Immature natural killer cell (primary cell): ENCODE results near the gene EML5. TPM values are rescaled to one million over a fixed set of nuclear protein-coding genes. Genes with fewer than 3 reads are reported as not detected.

Experiments
- DNase-seq, 3 donors: peaks; one replicate each; pipeline ENCODE4 v3.0.0; 2022; ENCODE audit warnings: mixed read lengths in 1 of 3
- H3K27ac Mint-ChIP-seq, 6 donors: one replicate each; pipeline ENCODE4 v1.8.0; 2020; ENCODE audit warnings: mixed read lengths in 6 of 6, mild to moderate bottlenecking in 5 of 6, inconsistent platforms in 4 of 6, moderate library complexity in 3 of 6
- H3K27me3 Mint-ChIP-seq, 3 donors: one replicate each; pipeline ENCODE4 v1.8.0; 2020 to 2021; ENCODE audit warnings: low read depth in 3 of 3, mild to moderate bottlenecking in 3 of 3, mixed read lengths in 3 of 3, moderate library complexity in 3 of 3, inconsistent platforms in 1 of 3
- H3K36me3 Mint-ChIP-seq, 3 donors: one replicate each; pipeline ENCODE4 v1.8.0; 2020; ENCODE audit warnings: mixed read lengths in 3 of 3, inconsistent platforms in 2 of 3, mild to moderate bottlenecking in 2 of 3
- H3K4me1 Mint-ChIP-seq, 2 donors: one replicate each; pipeline ENCODE4 v1.8.0; 2020; ENCODE audit warnings: inconsistent platforms in 2 of 2, mild to moderate bottlenecking in 2 of 2, mixed read lengths in 2 of 2, moderate library complexity in 1 of 2
- H3K4me3 Mint-ChIP-seq, 5 donors: one replicate each; pipeline ENCODE4 v1.8.0; 2020; ENCODE audit warnings: mild to moderate bottlenecking in 5 of 5, mixed read lengths in 5 of 5, inconsistent platforms in 3 of 5, moderate library complexity in 3 of 5
- H3K9me3 Mint-ChIP-seq, 6 donors: one replicate each; pipeline ENCODE4 v1.8.0; 2020; ENCODE audit warnings: mild to moderate bottlenecking in 6 of 6, mixed read lengths in 6 of 6, inconsistent platforms in 4 of 6, moderate library complexity in 3 of 6
- polyA plus RNA-seq, 3 donors: library from polyadenylated mRNA; unstranded; fragments of 300-500 nt; fragmentation: Illumina TruSeq; gene quantifications; one replicate each; pipeline ENCODE4 v1.2.3, GENCODE V29; 2021

Gene EML5
- polyA plus RNA-seq, 3 donors from 2014 or later, result 0.24 TPM; not detected in 2

DNA sequence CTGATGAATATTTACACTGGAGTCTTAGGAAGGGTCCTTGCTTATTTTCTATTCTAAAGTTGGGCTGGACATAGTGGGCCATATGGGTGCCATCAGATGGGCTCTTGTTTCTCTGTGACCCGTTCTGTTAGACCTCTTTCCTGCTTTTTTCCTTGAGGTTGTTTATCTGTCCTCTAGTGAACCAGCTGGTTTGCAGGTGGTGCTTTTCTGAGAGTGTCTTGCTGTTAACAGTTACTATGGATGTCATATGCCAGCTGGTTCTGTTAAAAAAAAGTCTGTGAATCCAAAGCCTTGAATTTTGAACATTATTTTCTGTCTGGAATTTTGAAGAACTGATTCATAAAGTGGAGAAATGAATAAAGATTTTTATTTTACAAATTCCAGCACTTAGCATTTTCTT is 200.7 kb downstream of the EML5 start:
- Mint-ChIP-seq H3K4me1 (no peaks in the 10 kb centered on the region), H3K4me3 (no peak overlapping the region), H3K27me3 (peaks cover 0 to 2% (median 0%) of the 10 kb centered on the region in 3 donors), H3K27ac (no peak overlapping the region), H3K9me3 (no peaks in the 10 kb centered on the region), H3K36me3 (peaks cover 32 to 60% (median 39%) of the 10 kb centered on the region in 3 donors)
- no peak for DNase-seq

DNA sequence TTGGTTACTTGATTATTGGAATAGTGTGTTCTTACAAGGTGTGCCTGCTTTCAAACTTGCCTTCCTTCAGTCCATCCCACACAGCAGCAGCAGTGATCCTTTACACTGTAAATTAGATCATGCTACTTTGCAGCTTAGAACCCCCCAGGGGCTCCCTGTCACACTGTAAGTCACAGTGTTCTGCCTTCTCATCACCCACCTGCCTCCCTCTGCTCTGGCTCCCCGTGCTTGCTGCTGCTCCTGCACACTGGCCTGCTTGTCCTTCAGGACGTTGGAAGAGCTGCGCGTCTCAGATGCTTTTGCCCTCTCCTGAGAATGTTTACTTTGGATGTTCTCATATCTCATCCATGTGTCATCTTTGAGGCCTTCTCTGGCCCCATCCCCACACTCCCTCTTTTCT is 202.6 kb downstream of the EML5 start:
- no peak for DNase-seq
- H3K27ac Mint-ChIP-seq, result peak overlapping the region in 1 of 6 donors; percentile 27
- H3K27me3 Mint-ChIP-seq, result peaks cover 0 to 2% (median 0%) of the 10 kb centered on the region in 3 donors
- no peaks in the 10 kb centered on the region for H3K9me3 Mint-ChIP-seq
- H3K4me3 Mint-ChIP-seq, result no peak overlapping the region
- H3K4me1 Mint-ChIP-seq, result no peaks in the 10 kb centered on the region
- H3K36me3 Mint-ChIP-seq, result peaks cover 30 to 57% (median 45%) of the 10 kb centered on the region in 3 donors

DNA sequence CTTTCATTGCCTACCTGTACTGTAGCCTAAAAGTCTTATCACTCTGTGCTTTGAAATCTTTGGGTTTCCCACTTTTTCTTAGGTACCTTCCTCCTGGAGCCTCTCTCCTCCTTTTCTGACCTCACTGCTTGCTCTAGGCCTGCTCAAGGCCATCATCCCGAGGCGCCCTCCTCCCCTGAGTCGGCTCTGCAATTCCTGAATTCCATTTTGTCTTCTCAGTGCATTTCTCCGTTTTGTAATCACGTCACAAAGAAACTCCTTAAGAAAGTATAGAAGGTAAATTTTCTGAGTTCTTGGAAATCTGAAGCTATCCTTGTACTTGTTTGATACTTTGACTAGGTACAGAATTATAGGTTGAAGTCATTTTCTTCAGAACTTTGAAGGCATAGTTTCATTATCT is 204.7 kb downstream of the EML5 start:
- no peaks in the 10 kb centered on the region for H3K9me3 Mint-ChIP-seq
- H3K27me3 Mint-ChIP-seq, result peaks cover 0 to 2% (median 0%) of the 10 kb centered on the region in 3 donors
- DNase-seq, result no peak
- no peak overlapping the region for H3K4me3 Mint-ChIP-seq
- H3K4me1 Mint-ChIP-seq, result peaks cover 0 to 6% of the 10 kb centered on the region in 2 donors
- H3K27ac Mint-ChIP-seq, result no peak overlapping the region
- H3K36me3 Mint-ChIP-seq, result peaks cover 22 to 59% (median 37%) of the 10 kb centered on the region in 3 donors

DNA sequence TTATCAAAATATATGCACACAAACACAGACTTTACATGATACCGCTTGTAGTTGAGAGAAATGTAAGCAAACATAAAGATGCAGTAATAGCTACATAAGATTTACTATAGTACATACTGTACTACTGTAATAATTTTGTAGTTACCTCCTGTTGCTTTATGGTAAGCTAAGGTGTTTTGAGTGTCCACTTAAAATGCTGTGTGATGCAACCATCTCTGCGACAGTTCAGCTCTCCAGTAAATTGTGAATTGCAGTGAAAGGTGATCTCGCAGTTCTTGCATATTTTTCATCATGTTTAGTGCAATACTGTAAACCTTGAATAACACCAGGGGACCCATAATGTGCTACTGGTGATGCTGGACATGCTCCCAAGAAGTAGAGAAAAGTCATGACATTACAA is 208.3 kb downstream of the EML5 start:
- no peaks in the 10 kb centered on the region for H3K9me3 Mint-ChIP-seq
- no peak overlapping the region for H3K27ac Mint-ChIP-seq
- H3K27me3 Mint-ChIP-seq, result peaks cover 0 to 2% (median 1%) of the 10 kb centered on the region in 3 donors
- peaks cover 0 to 12% of the 10 kb centered on the region in 2 donors for H3K4me1 Mint-ChIP-seq
- DNase-seq, result no peak
- H3K4me3 Mint-ChIP-seq, result no peak overlapping the region
- peaks cover 19 to 60% (median 35%) of the 10 kb centered on the region in 3 donors for H3K36me3 Mint-ChIP-seq

DNA sequence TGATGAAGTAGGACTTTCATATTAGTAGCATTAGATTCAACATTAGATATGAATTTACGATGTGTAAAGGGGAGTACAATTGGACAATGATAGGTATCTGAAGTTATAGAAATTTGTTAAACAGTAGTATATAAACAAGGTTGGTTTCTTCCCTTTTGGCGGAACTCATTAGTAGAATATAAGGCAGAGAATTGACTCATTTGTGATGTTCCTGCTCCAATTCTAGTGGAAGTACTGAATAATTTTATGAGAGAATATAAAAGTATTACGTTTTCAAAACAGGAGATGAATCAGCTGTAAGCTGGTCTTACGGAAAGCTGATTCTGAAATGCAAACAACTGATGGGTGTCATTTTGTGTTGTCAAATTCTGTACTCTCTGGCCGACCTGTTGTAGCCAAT is 216.5 kb downstream of the EML5 start:
- Mint-ChIP-seq H3K27me3 (no peaks in the 10 kb centered on the region), H3K4me1 (no peaks in the 10 kb centered on the region), H3K4me3 (no peak overlapping the region), H3K36me3 (peaks cover 53 to 61% (median 53%) of the 10 kb centered on the region in 3 donors), H3K9me3 (no peaks in the 10 kb centered on the region), H3K27ac (no peak overlapping the region)
- DNase-seq, result no peak

DNA sequence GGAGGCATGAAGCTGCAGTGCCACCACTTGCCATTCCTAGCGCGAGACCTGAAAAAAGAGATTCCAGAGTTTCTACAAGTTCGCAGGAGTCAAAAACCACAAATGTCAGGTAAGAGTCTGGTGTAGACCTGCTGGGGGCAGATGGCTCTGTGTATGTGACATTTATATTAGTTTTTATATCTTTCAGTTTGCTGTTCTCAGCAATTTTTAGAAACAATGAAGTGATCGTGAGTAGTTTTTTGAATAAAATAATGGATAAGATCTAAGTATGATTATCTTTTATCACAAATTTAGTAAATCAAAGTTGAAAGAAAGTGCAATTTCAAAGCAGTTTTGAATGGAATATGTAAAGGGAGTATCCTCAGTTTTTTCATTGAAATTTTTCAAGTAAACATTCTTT is 220.6 kb downstream of the EML5 start:
- H3K27me3 Mint-ChIP-seq, result no peaks in the 10 kb centered on the region
- no peak for DNase-seq
- peaks cover 46 to 59% (median 56%) of the 10 kb centered on the region in 3 donors for H3K36me3 Mint-ChIP-seq
- no peak overlapping the region for H3K27ac Mint-ChIP-seq
- H3K9me3 Mint-ChIP-seq, result no peaks in the 10 kb centered on the region
- H3K4me1 Mint-ChIP-seq, result peaks cover 0 to 7% of the 10 kb centered on the region in 2 donors
- no peak overlapping the region for H3K4me3 Mint-ChIP-seq

DNA sequence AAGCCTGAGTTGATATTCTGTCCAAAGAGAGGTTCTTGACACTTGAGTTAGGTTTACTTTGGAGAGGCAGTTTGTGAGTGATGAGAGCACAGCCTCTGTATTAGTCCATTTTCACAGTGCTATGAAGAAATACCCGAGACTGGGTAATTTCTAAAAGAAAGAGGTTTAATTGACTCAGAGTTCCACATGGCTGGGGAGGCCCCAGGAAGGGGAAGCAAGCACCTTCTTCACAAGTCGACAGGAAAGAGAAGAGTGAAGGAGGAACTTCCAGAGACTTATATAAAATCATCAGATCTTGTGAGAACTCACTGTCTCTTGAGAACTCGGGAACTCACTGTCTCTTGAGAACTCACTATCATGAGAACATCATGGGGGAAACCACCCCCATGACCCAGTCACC is 224.6 kb downstream of the EML5 start:
- Mint-ChIP-seq H3K9me3 (no peaks in the 10 kb centered on the region), H3K4me1 (peaks cover 16 to 27% of the 10 kb centered on the region in 2 donors), H3K4me3 (no peak overlapping the region), H3K27me3 (peaks cover 0 to 7% (median 5%) of the 10 kb centered on the region in 3 donors), H3K27ac (no peak overlapping the region), H3K36me3 (peaks cover 23 to 41% (median 38%) of the 10 kb centered on the region in 3 donors)
- no peak for DNase-seq

DNA sequence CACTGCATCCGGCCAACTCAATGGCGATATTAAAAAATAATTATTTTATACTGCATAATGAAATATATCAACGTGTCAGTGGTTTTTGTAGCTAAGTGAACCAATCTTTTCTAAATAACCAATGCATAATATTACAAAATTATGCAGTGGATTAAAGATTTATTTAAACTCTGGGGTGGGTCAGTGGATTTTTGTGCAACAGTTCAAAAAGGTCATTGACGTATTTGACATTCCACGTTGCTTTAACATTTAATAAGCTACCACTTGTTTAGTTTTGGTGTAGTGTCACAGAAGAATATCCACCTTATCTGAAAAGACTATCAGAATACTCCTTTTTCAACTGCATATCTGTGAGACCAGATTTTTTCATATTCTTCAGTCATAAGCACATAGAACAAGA is 227.3 kb downstream of the EML5 start:
- Mint-ChIP-seq H3K36me3 (peaks cover 10 to 21% (median 20%) of the 10 kb centered on the region in 3 donors), H3K27ac (no peak overlapping the region), H3K4me3 (peak overlapping the region in 1 of 5 donors; percentile 11), H3K4me1 (peaks cover 29 to 36% of the 10 kb centered on the region in 2 donors), H3K27me3 (peaks cover 9 to 27% (median 22%) of the 10 kb centered on the region in 3 donors), H3K9me3 (no peaks in the 10 kb centered on the region)
- DNase-seq, result no peak

DNA sequence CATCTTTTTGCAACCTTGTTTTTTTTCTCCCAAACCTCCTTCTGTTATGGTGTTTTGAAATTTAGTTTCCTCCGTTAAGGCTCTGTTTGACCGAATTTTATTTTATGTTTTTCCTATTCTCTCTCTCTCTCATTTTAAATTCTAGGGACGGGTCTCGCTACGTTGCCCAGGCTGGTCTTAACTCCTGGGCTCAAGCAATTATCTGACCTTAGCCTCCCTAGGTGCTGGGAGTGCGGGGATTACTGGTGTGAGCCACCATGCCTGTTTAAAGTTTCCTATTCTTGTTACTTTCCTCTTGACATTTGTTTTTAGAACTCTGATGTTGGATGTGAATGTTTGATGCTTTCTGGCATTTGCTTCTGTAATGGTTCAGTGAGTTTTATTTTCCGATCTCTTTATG is 228.9 kb downstream of the EML5 start:
- H3K27ac Mint-ChIP-seq, result peak overlapping the region; percentile 52 to 80 (median 62)
- H3K4me1 Mint-ChIP-seq, result peaks cover 29 to 31% of the 10 kb centered on the region in 2 donors
- peak overlapping the region; percentile 82 to 92 (median 86) for H3K4me3 Mint-ChIP-seq
- peaks cover 9 to 28% (median 26%) of the 10 kb centered on the region in 3 donors for H3K27me3 Mint-ChIP-seq
- H3K36me3 Mint-ChIP-seq, result peaks cover 5 to 8% (median 6%) of the 10 kb centered on the region in 3 donors
- no peaks in the 10 kb centered on the region for H3K9me3 Mint-ChIP-seq
- no peak for DNase-seq

DNA sequence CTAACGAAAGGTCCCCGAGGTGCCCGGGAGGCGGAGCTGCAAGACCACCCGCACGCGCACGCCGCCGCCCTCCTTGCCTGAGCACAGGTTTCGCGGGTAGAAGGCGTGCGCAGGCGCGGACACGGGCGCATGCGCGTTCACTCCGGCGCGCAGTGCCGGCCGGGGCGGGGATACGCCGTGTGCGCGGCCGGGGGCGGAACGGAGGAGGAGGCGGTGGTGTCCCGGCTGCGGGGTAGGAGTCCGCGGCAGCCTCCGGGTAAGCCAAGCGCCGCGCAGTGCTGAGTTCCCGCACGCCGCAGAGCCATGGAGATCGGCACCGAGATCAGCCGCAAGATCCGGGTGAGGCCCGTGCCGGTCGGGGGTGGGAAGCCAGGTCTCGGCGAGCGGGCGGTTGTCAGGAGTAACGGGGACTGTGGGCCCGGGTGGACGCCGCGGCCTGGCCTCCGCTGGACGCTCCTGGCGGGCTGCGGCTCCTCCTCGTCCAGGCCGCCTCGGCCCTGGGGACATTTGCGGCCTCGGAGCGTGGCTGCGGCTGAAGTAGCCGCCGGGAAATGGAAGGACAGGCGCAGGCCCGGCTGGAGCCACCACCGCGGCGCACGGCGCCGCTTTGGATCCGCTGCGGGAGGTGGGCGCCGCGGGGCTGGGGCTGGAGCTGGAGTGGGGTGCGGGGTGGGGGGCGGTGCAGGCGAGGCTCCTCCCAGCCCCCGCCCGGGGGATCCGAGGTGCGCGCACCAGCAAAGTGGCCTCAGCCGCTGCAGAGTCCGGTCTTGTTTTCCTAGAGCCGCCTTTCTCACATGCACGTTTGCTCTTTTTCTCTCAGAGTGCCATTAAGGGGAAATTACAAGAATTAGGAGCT is 229.7 kb downstream of the EML5 start, which contains the start of gene ZC3H14:
TSS of gene ZC3H14 (plus strand) at position 207 of the 856 bp plus-strand sequence. CDS start at position 304, 97 bp downstream.
- Mint-ChIP-seq H3K9me3 (no peaks in the 10 kb centered on the region), H3K27ac (peak within 1 kb of the TSS; percentile 80 to 92 (median 86)), H3K4me1 (peaks cover 29 to 31% of the 10 kb centered on the region in 2 donors), H3K4me3 (peak within 1 kb of the TSS; percentile 88 to 96 (median 90)), H3K36me3 (peaks cover 2 to 5% (median 3%) of the 10 kb centered on the region in 3 donors), H3K27me3 (peaks cover 9 to 31% (median 26%) of the 10 kb centered on the region in 3 donors)
- peak; percentile 88 to 91 (median 89) for DNase-seq

DNA sequence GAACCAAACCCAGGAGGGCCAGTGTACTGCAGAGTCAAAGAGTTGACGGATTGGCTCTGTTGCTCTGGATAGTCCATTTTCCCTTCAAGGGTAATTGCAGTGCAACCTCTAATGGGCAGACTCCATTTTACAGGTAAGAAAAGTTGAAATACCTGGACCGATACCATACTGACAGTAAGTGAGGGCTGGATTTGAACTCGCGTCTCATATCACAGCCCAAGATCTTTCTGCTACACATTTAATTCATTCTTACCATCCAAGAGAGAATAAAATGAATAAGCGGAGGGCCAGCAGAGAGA is 230.3 kb downstream of the EML5 start:
- Mint-ChIP-seq H3K4me1 (peaks cover 31 to 35% of the 10 kb centered on the region in 2 donors), H3K9me3 (no peaks in the 10 kb centered on the region), H3K27me3 (peaks cover 9 to 31% (median 30%) of the 10 kb centered on the region in 3 donors), H3K27ac (peak overlapping the region; percentile 66 to 92 (median 83)), H3K4me3 (peak overlapping the region; percentile 88 to 96 (median 90)), H3K36me3 (no peaks in the 10 kb centered on the region)
- no peak for DNase-seq

Other genes starting within 250 kb of the EML5 start
- gene PTPN21, start 237.9 kb downstream of the EML5 start, polyA plus RNA-seq, result not detected
- gene ZC3H14, start 229.9 kb downstream of the EML5 start, polyA plus RNA-seq, result 10 to 100 TPM; 28.3 to 48.4 (median 36.1) TPM
- 1 to 10 TPM in 2 of 3 donors, not detected in 1; 1.6 to 2.8 TPM for gene TTC8, start 31.7 kb upstream of the EML5 start, polyA plus RNA-seq